DMS79 (cell line): ENCODE measurements around the gene ST3GAL2.
"Not testable (repeated sequence)": the region's sequence is repeated elsewhere in the genome, so short reads cannot be mapped to it uniquely, and the experiment has no call there.

Experiments used
- DNase-seq: peaks from one replicate; lab custom pipeline; 2025; lab: John Stamatoyannopoulos, UW

Gene ST3GAL2

GRCh38 chr16:70417661-70418060 is 21.2 kb downstream of the ST3GAL2 start:
- no peak for DNase-seq

GRCh38 chr16:70416748-70417616 is 21.9 kb downstream of the ST3GAL2 start:
- DNase-seq: no peak

GRCh38 chr16:70413572-70413971 is 25.3 kb downstream of the ST3GAL2 start:
- DNase-seq: not testable (repeated sequence)

- DNase-seq: no peak
Observed at GRCh38 chr16:70412385-70412784, 26.5 kb downstream of the ST3GAL2 start.

GRCh38 chr16:70410734-70411133 is 28.2 kb downstream of the ST3GAL2 start:
- DNase-seq: no peak

- no peak for DNase-seq
Observed at GRCh38 chr16:70407811-70408274, 31.1 kb downstream of the ST3GAL2 start.

GRCh38 chr16:70406104-70406503 is 32.8 kb downstream of the ST3GAL2 start:
- not testable (repeated sequence) for DNase-seq

- no peak for DNase-seq
Observed at GRCh38 chr16:70402916-70403659, 35.8 kb downstream of the ST3GAL2 start.

- no peak for DNase-seq
Observed at GRCh38 chr16:70399951-70400350, 38.9 kb downstream of the ST3GAL2 start.

GRCh38 chr16:70399381-70399780 is 39.5 kb downstream of the ST3GAL2 start:
- no peak for DNase-seq

GRCh38 chr16:70398177-70398743 is 40.6 kb downstream of the ST3GAL2 start:
- DNase-seq: no peak

GRCh38 chr16:70396246-70396904 is 42.5 kb downstream of the ST3GAL2 start:
- no peak for DNase-seq

GRCh38 chr16:70395345-70395901 is 43.5 kb downstream of the ST3GAL2 start:
- DNase-seq: no peak

- no peak for DNase-seq
Observed at GRCh38 chr16:70394853-70395252, 44.0 kb downstream of the ST3GAL2 start.

GRCh38 chr16:70393662-70394061 is 45.2 kb downstream of the ST3GAL2 start:
- no peak for DNase-seq

- no peak for DNase-seq
Observed at GRCh38 chr16:70392606-70393005, 46.3 kb downstream of the ST3GAL2 start.

- no peak for DNase-seq
Observed at GRCh38 chr16:70391881-70392481, 46.9 kb downstream of the ST3GAL2 start.

- DNase-seq: no peak
Observed at GRCh38 chr16:70391446-70391845, 47.5 kb downstream of the ST3GAL2 start.

- no peak for DNase-seq
Observed at GRCh38 chr16:70390774-70391173, 48.1 kb downstream of the ST3GAL2 start.

- DNase-seq: no peak
Observed at GRCh38 chr16:70388006-70388680, 50.8 kb downstream of the ST3GAL2 start.
